Astrocyte (in vitro differentiated cells and primary cell): ENCODE measurements around the gene COG5. TPM values are rescaled to one million over a fixed set of nuclear protein-coding genes. Genes with fewer than 3 reads are reported as not detected.

ENCODE experiments used
- DNase-seq: peaks from one replicate; pipeline ENCODE4 v3.0.0-alpha.2; 2010; ENCODE audit warnings: low read depth
- FAIRE-seq: peaks from 2 replicates; lab custom pipeline; 2011; peaks lifted over from hg19 to GRCh38; lab: Jason Lieb, UNC
- H2AFZ ChIP-seq: 2 replicates; pipeline ENCODE4 v1.6.0; 2012; ENCODE audit warnings: low read depth, low read length, inconsistent platforms
- H3K27ac ChIP-seq: 2 replicates; pipeline ENCODE4 v1.5.1; 2011; ENCODE audit warnings: low read depth, low read length, inconsistent platforms
- H3K27me3 ChIP-seq: 2 replicates; pipeline ENCODE4 v1.6.0; 2011; ENCODE audit warnings: low read length, inconsistent platforms; ENCODE audit not compliant: insufficient read depth
- H3K36me3 ChIP-seq: 2 replicates; pipeline ENCODE4 v1.5.1; 2011; ENCODE audit warnings: low read length, inconsistent platforms; ENCODE audit not compliant: insufficient read depth
- H3K4me1 ChIP-seq: 2 replicates; pipeline ENCODE4 v1.5.1; 2011; ENCODE audit warnings: low read length, inconsistent platforms; ENCODE audit not compliant: insufficient read depth
- H3K4me2 ChIP-seq: 2 replicates; pipeline ENCODE4 v1.6.0; 2012; ENCODE audit warnings: low read length, inconsistent platforms
- H3K4me3 ChIP-seq: 2 replicates; pipeline ENCODE4 v1.5.1; 2011; ENCODE audit warnings: low read depth, mild to moderate bottlenecking, low read length, inconsistent platforms; ENCODE audit not compliant: insufficient read depth
- H3K79me2 ChIP-seq: 2 replicates; pipeline ENCODE4 v1.6.0; 2012; ENCODE audit warnings: mild to moderate bottlenecking, low read length, inconsistent platforms; ENCODE audit not compliant: insufficient read depth
- H3K9ac ChIP-seq: 2 replicates; pipeline ENCODE4 v1.6.0; 2012; ENCODE audit warnings: mild to moderate bottlenecking, low read length, inconsistent platforms
- H3K9me3 ChIP-seq: 2 replicates; pipeline ENCODE4 v1.5.1; 2012; ENCODE audit warnings: low read depth, mild to moderate bottlenecking, low read length, inconsistent platforms; ENCODE audit not compliant: insufficient read depth
- H4K20me1 ChIP-seq: 2 replicates; pipeline ENCODE4 v1.6.0; 2012; ENCODE audit warnings: low read length, inconsistent platforms; ENCODE audit not compliant: insufficient read depth
- H3K27ac Mint-ChIP-seq: one replicate; pipeline ENCODE4 v1.8.0; 2021; ENCODE audit warnings: mild to moderate bottlenecking, mixed read lengths; ENCODE audit not compliant: unreplicated experiment
- H3K27me3 Mint-ChIP-seq: one replicate; pipeline ENCODE4 v1.8.0; 2021; ENCODE audit warnings: low read depth, mixed read lengths; ENCODE audit not compliant: unreplicated experiment
- H3K36me3 Mint-ChIP-seq: one replicate; pipeline ENCODE4 v1.8.0; 2021; ENCODE audit warnings: low read depth, mixed read lengths; ENCODE audit not compliant: unreplicated experiment
- H3K4me1 Mint-ChIP-seq: one replicate; pipeline ENCODE4 v1.8.0; 2021; ENCODE audit warnings: low read depth, mixed read lengths; ENCODE audit not compliant: unreplicated experiment
- H3K4me3 Mint-ChIP-seq: one replicate; pipeline ENCODE4 v1.8.0; 2021; ENCODE audit warnings: mild to moderate bottlenecking, moderate library complexity, mixed read lengths; ENCODE audit not compliant: unreplicated experiment
- H3K9me3 Mint-ChIP-seq: one replicate; pipeline ENCODE4 v1.8.0; 2021; ENCODE audit warnings: mild to moderate bottlenecking, mixed read lengths; ENCODE audit not compliant: unreplicated experiment
- CTCF ChIP-seq: IDR thresholded peaks from 2 replicates; pipeline ENCODE4 v1.5.1; 2011; ENCODE audit warnings: low read depth, mild to moderate bottlenecking, inconsistent platforms, low read length, moderate library complexity; ENCODE audit not compliant: insufficient read depth
- EZH2 ChIP-seq: IDR thresholded peaks from 2 replicates; pipeline ENCODE4 v1.6.1; 2012; ENCODE audit warnings: mild to moderate bottlenecking, low read length, inconsistent platforms; ENCODE audit not compliant: insufficient read depth
- total RNA-seq: library from RNA; stranded (reverse); gene quantifications from 2 replicates; pipeline ENCODE4 v1.2.1, GENCODE V29; 2021

Gene COG5
- total RNA-seq, 1 donor from 2014 or later: 57.1 TPM

- H3K4me3 Mint-ChIP-seq: no peak overlapping the region
- TF ChIP-seq EZH2 (no peak), CTCF (no peak)
- Histone ChIP-seq H3K36me3 (no peaks in the 10 kb centered on the region), H3K9me3 (no peaks in the 10 kb centered on the region), H3K4me3 (no peak overlapping the region), H3K4me1 (no peaks in the 10 kb centered on the region), H3K79me2 (no peaks in the 10 kb centered on the region), H3K9ac (no peak overlapping the region), H2AFZ (no peak overlapping the region), H3K27me3 (no peaks in the 10 kb centered on the region), H4K20me1 (no peaks in the 10 kb centered on the region), H3K4me2 (no peak overlapping the region), H3K27ac (no peak overlapping the region)
- H3K9me3 Mint-ChIP-seq: no peaks in the 10 kb centered on the region
- H3K36me3 Mint-ChIP-seq: peaks cover 5% of the 10 kb centered on the region
- no peaks in the 10 kb centered on the region for H3K27me3 Mint-ChIP-seq
- DNase-seq (no peak), FAIRE-seq (no peak)
- no peak overlapping the region for H3K27ac Mint-ChIP-seq
- peaks cover 16% of the 10 kb centered on the region for H3K4me1 Mint-ChIP-seq
These were observed 233.2 kb downstream of the COG5 start for GRCh38 chr7:107330478-107330877.

- H3K27me3 Mint-ChIP-seq: no peaks in the 10 kb centered on the region
- H3K4me3 Mint-ChIP-seq: no peak overlapping the region
- TF ChIP-seq EZH2 (no peak), CTCF (no peak)
- H3K36me3 Mint-ChIP-seq: peaks cover 5% of the 10 kb centered on the region
- no peaks in the 10 kb centered on the region for H3K9me3 ChIP-seq
- no peaks in the 10 kb centered on the region for H3K36me3 ChIP-seq
- no peaks in the 10 kb centered on the region for H4K20me1 ChIP-seq
- FAIRE-seq (peak; percentile 83), DNase-seq (peak; percentile 20)
- H2AFZ ChIP-seq: no peak overlapping the region
- no peaks in the 10 kb centered on the region for H3K27me3 ChIP-seq
- H3K27ac Mint-ChIP-seq: no peak overlapping the region
- H3K4me1 ChIP-seq: no peaks in the 10 kb centered on the region
- no peak overlapping the region for H3K27ac ChIP-seq
- peaks cover 16% of the 10 kb centered on the region for H3K4me1 Mint-ChIP-seq
- no peak overlapping the region for H3K4me3 ChIP-seq
- H3K4me2 ChIP-seq: no peak overlapping the region
- no peak overlapping the region for H3K9ac ChIP-seq
- no peaks in the 10 kb centered on the region for H3K9me3 Mint-ChIP-seq
- H3K79me2 ChIP-seq: no peaks in the 10 kb centered on the region
These were observed 235.6 kb downstream of the COG5 start for GRCh38 chr7:107327986-107328569.

GRCh38 chr7:107326061-107326460 lies 237.7 kb downstream of the COG5 start:
- no peaks in the 10 kb centered on the region for H3K79me2 ChIP-seq
- H3K4me1 ChIP-seq: no peaks in the 10 kb centered on the region
- Mint-ChIP-seq H3K9me3 (no peaks in the 10 kb centered on the region), H3K4me1 (peaks cover 10% of the 10 kb centered on the region), H3K4me3 (no peak overlapping the region), H3K27me3 (no peaks in the 10 kb centered on the region), H3K36me3 (peaks cover 5% of the 10 kb centered on the region), H3K27ac (no peak overlapping the region)
- H3K27ac ChIP-seq: no peak overlapping the region
- no peak for FAIRE-seq
- H3K9ac ChIP-seq: no peak overlapping the region
- TF ChIP-seq EZH2: no peak
- no peak for TF ChIP-seq CTCF
- no peaks in the 10 kb centered on the region for H4K20me1 ChIP-seq
- no peak overlapping the region for H3K4me2 ChIP-seq
- no peaks in the 10 kb centered on the region for H3K9me3 ChIP-seq
- no peaks in the 10 kb centered on the region for H3K27me3 ChIP-seq
- no peaks in the 10 kb centered on the region for H3K36me3 ChIP-seq
- H3K4me3 ChIP-seq: no peak overlapping the region
- no peak overlapping the region for H2AFZ ChIP-seq
- no peak for DNase-seq
